Endothelial cell of umbilical vein (primary cell): ENCODE data around the gene TREH. TPM values are rescaled to one million over a fixed set of nuclear protein-coding genes. Genes with fewer than 3 reads are reported as not detected.

Experiments used
- BruUV-seq: library from RNA; stranded (reverse); fragments of 400-500 nt; replicated peaks from 2 replicates; lab custom pipeline; 2021; lab: Mats Ljungman, UMichigan
- CTCF ChIA-PET: fragments of 300-600, 350-600 bp; sonication (Branson Sonifier 250); formaldehyde crosslinking; loops from one replicate; lab custom pipeline; 2021; ENCODE audit warnings: antibody characterized with exemption, inconsistent platforms; lab: Charles Lee
- POLR2A ChIA-PET: fragments of 300-600, 350-600 bp; sonication (Branson Sonifier 250); formaldehyde crosslinking; loops from one replicate; lab custom pipeline; 2021; ENCODE audit warnings: antibody characterized with exemption, inconsistent platforms; lab: Charles Lee
- DNase-seq: peaks from one replicate; pipeline ENCODE4 v3.0.0-alpha.2; 2011; ENCODE audit warnings: low read depth, low spot score
- FAIRE-seq: peaks from 2 replicates; lab custom pipeline; 2011; peaks lifted over from hg19 to GRCh38; lab: Jason Lieb, UNC
- H2AFZ ChIP-seq: 2 replicates; pipeline ENCODE4 v1.6.0; 2012; ENCODE audit warnings: low read depth, low read length, control low read depth, inconsistent platforms
- H3K27ac ChIP-seq: 2 replicates; pipeline ENCODE4 v1.5.1; 2011; ENCODE audit warnings: low read depth, mild to moderate bottlenecking, control low read depth, low read length, moderate library complexity; ENCODE audit not compliant: insufficient read depth
- H3K27me3 ChIP-seq, 2 experiments: 2 replicates each; pipeline versions ENCODE4 v1.6.0 to v1.6.1; 2011; ENCODE audit warnings: low read length in 2 of 2, mixed read lengths in 1 of 2; ENCODE audit not compliant: control insufficient read depth in 2 of 2, insufficient read depth in 2 of 2
- H3K36me3 ChIP-seq, 2 experiments: 2 replicates in 1 of 2; 3 replicates in 1 of 2; pipeline ENCODE4 v1.5.1; 2011; ENCODE audit warnings: low read length in 2 of 2, mild to moderate bottlenecking in 1 of 2, moderate library complexity in 1 of 2; ENCODE audit not compliant: control insufficient read depth in 2 of 2, insufficient read depth in 2 of 2; ENCODE audit errors: extremely low read depth in 1 of 2
- H3K4me1 ChIP-seq: 3 replicates; pipeline ENCODE4 v1.5.1; 2011; ENCODE audit warnings: mild to moderate bottlenecking, low read length; ENCODE audit not compliant: control insufficient read depth, insufficient read depth; ENCODE audit errors: extremely low read depth
- H3K4me2 ChIP-seq: 2 replicates; pipeline ENCODE4 v1.6.1; 2011; ENCODE audit warnings: low read length, control low read depth, mixed read lengths; ENCODE audit not compliant: insufficient read depth
- H3K4me3 ChIP-seq, 3 experiments: fragments of 200-600 bp in 1 of 3; sonication (generic), shearing (Covaris generic) in 1 of 3; replicated peaks in 1 of 3; 2 replicates each; pipeline ENCODE4 v1.5.1; 2011 to 2016; ENCODE audit warnings: control low read depth in 3 of 3, low read length in 3 of 3, mild to moderate bottlenecking in 2 of 3, inconsistent platforms in 1 of 3, low read depth in 1 of 3, moderate library complexity in 1 of 3; ENCODE audit not compliant: insufficient read depth in 1 of 3
- H3K79me2 ChIP-seq: 2 replicates; pipeline ENCODE4 v1.6.0; 2012; ENCODE audit warnings: low read length, inconsistent platforms; ENCODE audit not compliant: control insufficient read depth, insufficient read depth
- H3K9ac ChIP-seq: replicated peaks from 2 replicates; pipeline ENCODE3; 2011; ENCODE audit warnings: low read length, control low read depth; ENCODE audit not compliant: insufficient read depth; ENCODE audit errors: extremely low read depth
- H3K9me1 ChIP-seq: replicated peaks from 3 replicates; pipeline ENCODE4 v1.6.0; 2011; ENCODE audit warnings: mild to moderate bottlenecking, low read length; ENCODE audit not compliant: control insufficient read depth, insufficient read depth; ENCODE audit errors: extremely low read depth
- H3K9me3 ChIP-seq: replicated peaks from 2 replicates; pipeline ENCODE4 v1.5.1; 2012; ENCODE audit warnings: low read length, inconsistent platforms; ENCODE audit not compliant: control insufficient read depth, insufficient read depth
- H4K20me1 ChIP-seq: replicated peaks from 2 replicates; pipeline ENCODE3; 2011; ENCODE audit warnings: mild to moderate bottlenecking, low read length; ENCODE audit not compliant: control insufficient read depth, insufficient read depth; ENCODE audit errors: extremely low read depth
- CTCF ChIP-seq, 2 donors: IDR thresholded peaks; 1 replicate in 1 of 2; 2 replicates in 1 of 2; pipeline ENCODE4 v1.5.1; 2011; ENCODE audit warnings: low read length in 2 of 2, mild to moderate bottlenecking in 2 of 2, moderate library complexity in 2 of 2, control low read depth in 1 of 2, inconsistent platforms in 1 of 2, low read depth in 1 of 2; ENCODE audit not compliant: insufficient read depth in 1 of 2; ENCODE audit errors: extremely low read depth in 1 of 2
- EZH2 ChIP-seq: IDR thresholded peaks from 2 replicates; pipeline ENCODE4 v1.6.1; 2012; ENCODE audit warnings: borderline replicate concordance, low read depth, mild to moderate bottlenecking, moderate library complexity, low read length, inconsistent platforms; ENCODE audit not compliant: severe bottlenecking
- FOS ChIP-seq: IDR thresholded peaks from 2 replicates; pipeline ENCODE4 v1.6.1; 2011; ENCODE audit warnings: mild to moderate bottlenecking, low read length, moderate library complexity, borderline replicate concordance; ENCODE audit not compliant: insufficient read depth
- GATA2 ChIP-seq: IDR thresholded peaks from 2 replicates; pipeline ENCODE4 v1.7.0; 2011; ENCODE audit warnings: low read depth, mild to moderate bottlenecking, moderate library complexity, mixed read lengths, low read length; ENCODE audit not compliant: insufficient read length, insufficient read depth
- JUN ChIP-seq: IDR thresholded peaks from 2 replicates; pipeline ENCODE4 v1.6.1; 2011; ENCODE audit warnings: borderline replicate concordance, low read depth; ENCODE audit not compliant: insufficient read length, insufficient read depth
- MAX ChIP-seq: IDR thresholded peaks from 2 replicates; pipeline ENCODE4 v1.6.1; 2011; ENCODE audit not compliant: insufficient read depth, insufficient read length
- MYC ChIP-seq: IDR thresholded peaks from one replicate; pipeline ENCODE4 v1.6.1; 2011; ENCODE audit warnings: mild to moderate bottlenecking, low read depth, low read length
- POLR2A ChIP-seq: IDR thresholded peaks from 2 replicates; pipeline ENCODE4 v1.6.1; 2012; ENCODE audit warnings: low read depth, mild to moderate bottlenecking, control low read depth, low read length
- POLR2AphosphoS5 ChIP-seq: IDR thresholded peaks from 2 replicates; pipeline ENCODE4 v1.6.1; 2012; ENCODE audit warnings: low read depth, mild to moderate bottlenecking, control low read depth, low read length, moderate library complexity; ENCODE audit not compliant: insufficient read depth
- dilution Hi-C: fragments of 300-500 bp; cut with MboI; formaldehyde crosslinking; loops from one replicate; pipeline ENCODE4 v1.15.0; 2019; ENCODE audit warnings: low sequenced_read_pairs; ENCODE audit not compliant: extremely low pct_ligation_motif_present
- intact Hi-C: fragments of 100-400 bp; cut with micrococcal nuclease; formaldehyde crosslinking; loops from one replicate; pipeline ENCODE4 v1.10.0; 2022
- polyA plus RNA-seq, 4 experiments: library from polyadenylated mRNA; depleted of rRNA in 3 of 4; stranded (reverse) in 3 of 4; unstranded in 1 of 4; fragments of >200 nt; gene quantifications; 2 replicates each; pipeline versions ENCODE4 v1.2.1 to v1.2.3, GENCODE V29; 2011 to 2012; ENCODE audit warnings: missing spikeins in 1 of 4
- total RNA-seq: library from RNA; stranded (reverse); gene quantifications from 2 replicates; pipeline ENCODE4 v1.2.3, GENCODE V29; 2021

TREH gene
- total and polyA plus RNA-seq, 2 donors (not counting 3 experiments of a cell fraction or from before 2014, with no cell fraction given), result not detected

- intact Hi-C loops (no loop called here), dilution Hi-C loops (no loop called here)
- H3K27me3 ChIP-seq, result no peaks in the 10 kb centered on the region
- H3K4me1 ChIP-seq, result no peaks in the 10 kb centered on the region
- H3K27ac ChIP-seq, result no peak overlapping the region
- no peak overlapping the region for H3K4me2 ChIP-seq
- no peak for FAIRE-seq
- ChIA-PET CTCF (interaction anchor here (1.0 kb wide), 1 partner anchor 47 kb away, joined by 3 read pairs; no protein-coding TSS in a partner anchor), POLR2A (no interaction called here)
- H3K79me2 ChIP-seq, result peaks cover 14% of the 10 kb centered on the region
- H3K36me3 ChIP-seq, result peaks cover 45 to 79% of the 10 kb centered on the region in 2 experiments
- no peak overlapping the region for H3K4me3 ChIP-seq
- H2AFZ ChIP-seq, result no peak overlapping the region
- H3K9me1 ChIP-seq, result no peaks in the 10 kb centered on the region
- BruUV-seq, result no TSS peak
- H3K9ac ChIP-seq, result no peak overlapping the region
- H3K9me3 ChIP-seq, result no peaks in the 10 kb centered on the region
- TF ChIP-seq GATA2 (no peak), POLR2A (no peak), POLR2AphosphoS5 (no peak), FOS (no peak), CTCF (IDR thresholded peaks at IDR 0.05; ENCODE audit: extremely low read depth in 1 of 2, insufficient read depth in 1 of 2, low read depth in 1 of 2, low read length in 2 of 2) (no peak), EZH2 (no peak), MAX (no peak), MYC (no peak), JUN (no peak)
- no peaks in the 10 kb centered on the region for H4K20me1 ChIP-seq
- DNase-seq, result no peak
Observed at GRCh38 chr11:118641397-118642019, 37.9 kb downstream of the TREH start.
